ENCODE measurements around the gene LRRC8E.

Gene LRRC8E

GRCh38 chr19:7918615-7919421 lies 30.5 kb downstream of the LRRC8E start:
- peaks cover 24 to 34% (median 30%) of the 10 kb centered on the region in 5 donors for H3K27me3 ChIP-seq (ENCODE audit: control insufficient read depth in 5 of 5, insufficient read depth in 4 of 5, low read length in 5 of 5)
- H3K27ac ChIP-seq (ENCODE audit: low read depth, low read length), result no peak overlapping the region
- H3K36me3 ChIP-seq (ENCODE audit: control insufficient read depth in 5 of 5, insufficient read depth in 5 of 5, low read length in 5 of 5), result peaks cover 0 to 15% (median 12%) of the 10 kb centered on the region in 5 donors
- H3K9me3 ChIP-seq (ENCODE audit: control insufficient read depth in 5 of 5, low read length in 5 of 5), result no peaks in the 10 kb centered on the region
- H3K4me3 ChIP-seq (ENCODE audit: low read depth in 1 of 5, low read length in 5 of 5), result no peak overlapping the region
- H3K9ac ChIP-seq (ENCODE audit: low read length in 5 of 5), result no peak overlapping the region
- H3K4me1 ChIP-seq (ENCODE audit: control insufficient read depth in 5 of 5, insufficient read depth in 5 of 5, low read length in 5 of 5), result peaks cover 11 to 50% (median 43%) of the 10 kb centered on the region in 5 donors

- Histone ChIP-seq H3K36me3 (ENCODE audit: control insufficient read depth in 5 of 5, insufficient read depth in 5 of 5, low read length in 5 of 5) (peaks cover 0 to 15% (median 12%) of the 10 kb centered on the region in 5 donors), H3K4me1 (ENCODE audit: control insufficient read depth in 5 of 5, insufficient read depth in 5 of 5, low read length in 5 of 5) (peaks cover 11 to 53% (median 43%) of the 10 kb centered on the region in 5 donors), H3K4me3 (ENCODE audit: low read depth in 1 of 5, low read length in 5 of 5) (peak within 1 kb of the TSS; percentile 79 to 94 (median 83)), H3K27me3 (ENCODE audit: control insufficient read depth in 5 of 5, insufficient read depth in 4 of 5, low read length in 5 of 5) (peaks cover 19 to 30% (median 28%) of the 10 kb centered on the region in 5 donors), H3K9ac (ENCODE audit: low read length in 5 of 5) (peak within 1 kb of the TSS; percentile 33 to 83 (median 72)), H3K27ac (ENCODE audit: low read depth, low read length) (peak within 1 kb of the TSS; percentile 60), H3K9me3 (ENCODE audit: control insufficient read depth in 5 of 5, low read length in 5 of 5) (no peaks in the 10 kb centered on the region)
These were observed 31.6 kb downstream of the LRRC8E start, which contains the start of gene SNAPC2 for GRCh38 chr19:7919610-7920518. SNAPC2 (plus strand) TSS chr19:7920338; CDS start chr19:7920367, 29 bp downstream.

GRCh38 chr19:7920519-7921301 lies 32.4 kb downstream of the LRRC8E start:
- H3K36me3 ChIP-seq (ENCODE audit: control insufficient read depth in 5 of 5, insufficient read depth in 5 of 5, low read length in 5 of 5), result peaks cover 0 to 15% (median 12%) of the 10 kb centered on the region in 5 donors
- peak overlapping the region; percentile 33 to 83 (median 72) for H3K9ac ChIP-seq (ENCODE audit: low read length in 5 of 5)
- peaks cover 12 to 24% (median 20%) of the 10 kb centered on the region in 5 donors for H3K27me3 ChIP-seq (ENCODE audit: control insufficient read depth in 5 of 5, insufficient read depth in 4 of 5, low read length in 5 of 5)
- peak overlapping the region; percentile 60 for H3K27ac ChIP-seq (ENCODE audit: low read depth, low read length)
- peak overlapping the region; percentile 79 to 94 (median 83) for H3K4me3 ChIP-seq (ENCODE audit: low read depth in 1 of 5, low read length in 5 of 5)
- peaks cover 11 to 60% (median 47%) of the 10 kb centered on the region in 5 donors for H3K4me1 ChIP-seq (ENCODE audit: control insufficient read depth in 5 of 5, insufficient read depth in 5 of 5, low read length in 5 of 5)
- H3K9me3 ChIP-seq (ENCODE audit: control insufficient read depth in 5 of 5, low read length in 5 of 5), result no peaks in the 10 kb centered on the region

GRCh38 chr19:7921302-7921966 lies 33.1 kb downstream of the LRRC8E start:
- peaks cover 11 to 57% (median 44%) of the 10 kb centered on the region in 5 donors for H3K4me1 ChIP-seq (ENCODE audit: control insufficient read depth in 5 of 5, insufficient read depth in 5 of 5, low read length in 5 of 5)
- peak overlapping the region; percentile 71 to 94 (median 83) for H3K4me3 ChIP-seq (ENCODE audit: low read depth in 1 of 5, low read length in 5 of 5)

DNA sequence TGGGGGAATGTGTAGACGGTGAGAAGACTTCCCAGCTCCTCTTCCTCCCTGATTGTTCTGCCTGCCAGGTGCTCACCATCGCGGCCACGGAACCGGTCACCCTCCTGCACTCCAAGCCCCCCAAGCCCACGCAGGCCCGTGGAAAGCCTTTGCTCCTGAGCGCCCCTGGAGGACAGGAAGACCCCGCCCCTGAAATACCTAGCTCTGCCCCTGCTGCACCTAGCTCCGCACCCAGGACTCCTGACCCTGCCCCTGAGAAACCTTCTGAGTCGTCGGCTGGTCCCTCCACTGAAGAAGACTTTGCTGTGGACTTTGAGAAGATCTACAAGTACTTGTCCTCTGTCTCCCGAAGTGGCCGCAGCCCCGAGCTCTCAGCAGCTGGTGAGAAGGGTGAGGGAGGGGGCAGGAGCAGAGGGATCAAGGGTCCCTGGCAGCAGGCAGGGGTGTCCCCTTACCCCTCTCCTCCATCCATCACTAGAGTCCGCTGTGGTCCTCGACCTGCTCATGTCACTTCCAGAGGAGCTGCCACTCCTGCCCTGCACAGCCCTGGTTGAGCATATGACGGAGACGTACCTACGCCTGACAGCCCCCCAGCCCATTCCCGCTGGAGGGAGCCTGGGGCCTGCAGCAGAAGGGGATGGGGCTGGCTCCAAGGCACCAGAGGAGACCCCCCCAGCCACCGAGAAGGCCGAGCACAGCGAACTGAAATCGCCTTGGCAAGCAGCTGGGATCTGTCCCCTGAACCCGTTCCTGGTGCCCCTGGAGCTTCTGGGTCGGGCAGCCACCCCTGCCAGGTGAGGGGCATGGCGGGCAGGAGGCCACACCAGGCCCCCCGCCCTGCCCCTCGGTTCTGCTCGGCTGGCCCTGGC lies 33.9 kb downstream of the LRRC8E start:
- H3K4me3 ChIP-seq (ENCODE audit: low read depth in 1 of 5, low read length in 5 of 5), result peak overlapping the region in 4 of 5 donors; percentile 71 to 94 (median 81)
- peaks cover 11 to 59% (median 45%) of the 10 kb centered on the region in 5 donors for H3K4me1 ChIP-seq (ENCODE audit: control insufficient read depth in 5 of 5, insufficient read depth in 5 of 5, low read length in 5 of 5)
- H3K27me3 ChIP-seq (ENCODE audit: control insufficient read depth in 5 of 5, insufficient read depth in 4 of 5, low read length in 5 of 5), result peaks cover 4 to 18% (median 12%) of the 10 kb centered on the region in 5 donors
- peaks cover 0 to 19% (median 12%) of the 10 kb centered on the region in 5 donors for H3K36me3 ChIP-seq (ENCODE audit: control insufficient read depth in 5 of 5, insufficient read depth in 5 of 5, low read length in 5 of 5)
- no peaks in the 10 kb centered on the region for H3K9me3 ChIP-seq (ENCODE audit: control insufficient read depth in 5 of 5, low read length in 5 of 5)
- peak overlapping the region in 2 of 5 donors; percentile 79 to 83 for H3K9ac ChIP-seq (ENCODE audit: low read length in 5 of 5)
- no peak overlapping the region for H3K27ac ChIP-seq (ENCODE audit: low read depth, low read length)

More at GRCh38 chr19:7921302-7921966, 33.1 kb downstream of the LRRC8E start:
- Histone ChIP-seq H3K36me3 (ENCODE audit: control insufficient read depth in 5 of 5, insufficient read depth in 5 of 5, low read length in 5 of 5) (peaks cover 0 to 15% (median 12%) of the 10 kb centered on the region in 5 donors), H3K27me3 (ENCODE audit: control insufficient read depth in 5 of 5, insufficient read depth in 4 of 5, low read length in 5 of 5) (peaks cover 8 to 22% (median 15%) of the 10 kb centered on the region in 5 donors), H3K9me3 (ENCODE audit: control insufficient read depth in 5 of 5, low read length in 5 of 5) (no peaks in the 10 kb centered on the region), H3K27ac (ENCODE audit: low read depth, low read length) (peak overlapping the region; percentile 60), H3K9ac (ENCODE audit: low read length in 5 of 5) (peak overlapping the region; percentile 33 to 83 (median 70))

- no peak overlapping the region for H3K27ac ChIP-seq (ENCODE audit: low read depth, low read length)
- peaks cover 11 to 59% (median 45%) of the 10 kb centered on the region in 5 donors for H3K4me1 ChIP-seq (ENCODE audit: control insufficient read depth in 5 of 5, insufficient read depth in 5 of 5, low read length in 5 of 5)
- peaks cover 0 to 19% (median 12%) of the 10 kb centered on the region in 5 donors for H3K36me3 ChIP-seq (ENCODE audit: control insufficient read depth in 5 of 5, insufficient read depth in 5 of 5, low read length in 5 of 5)
- H3K9ac ChIP-seq (ENCODE audit: low read length in 5 of 5), result no peak overlapping the region
- H3K4me3 ChIP-seq (ENCODE audit: low read depth in 1 of 5, low read length in 5 of 5), result no peak overlapping the region
- H3K9me3 ChIP-seq (ENCODE audit: control insufficient read depth in 5 of 5, low read length in 5 of 5), result no peaks in the 10 kb centered on the region
- peaks cover 0 to 12% (median 9%) of the 10 kb centered on the region in 5 donors for H3K27me3 ChIP-seq (ENCODE audit: control insufficient read depth in 5 of 5, insufficient read depth in 4 of 5, low read length in 5 of 5)
These were observed 34.5 kb downstream of the LRRC8E start for GRCh38 chr19:7922836-7923195.

DNA sequence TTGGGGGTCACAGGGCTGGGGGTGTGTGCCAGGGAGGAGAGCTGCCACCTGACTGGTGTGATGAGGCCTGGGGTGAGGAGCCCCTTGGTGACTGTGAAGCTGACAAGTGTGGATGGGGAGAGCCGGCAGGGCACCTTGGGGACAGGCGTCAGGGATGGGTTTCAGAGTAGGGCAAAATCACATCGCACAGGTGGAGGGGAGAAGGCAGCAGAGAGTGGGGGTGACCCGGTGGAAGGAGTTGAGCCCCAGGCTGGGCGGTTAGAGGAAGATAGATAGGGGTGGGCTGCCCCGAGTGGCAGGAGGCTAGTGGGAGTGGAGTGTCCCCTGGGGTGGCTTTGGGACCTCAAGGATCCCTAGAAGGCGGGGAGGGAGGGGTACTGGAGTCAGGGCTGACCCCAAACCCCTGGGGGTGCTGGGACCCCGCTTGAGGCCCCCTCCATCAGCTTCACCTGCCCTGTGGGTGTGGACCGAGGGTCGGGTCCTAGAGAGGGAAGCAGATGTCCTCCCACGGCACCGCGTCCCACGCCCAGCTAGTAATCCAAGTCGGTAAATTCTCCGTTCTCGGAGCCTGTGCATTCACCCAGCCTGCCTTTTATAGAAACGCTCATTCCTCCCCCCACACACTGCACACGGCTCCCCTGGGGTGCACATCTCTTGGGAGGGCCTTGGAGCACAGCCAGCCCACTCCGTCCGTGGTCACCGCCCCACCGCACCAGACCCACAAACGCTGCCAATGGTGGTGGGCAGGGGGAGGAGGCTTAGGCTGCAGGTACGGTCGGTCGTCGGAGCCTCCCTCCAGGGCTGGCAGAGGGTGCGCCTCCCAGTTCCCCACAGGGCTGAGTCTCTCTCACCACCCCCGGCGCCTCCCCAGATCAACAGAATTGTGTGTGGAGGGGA lies 35.2 kb downstream of the LRRC8E start:
- peaks cover 0 to 19% (median 12%) of the 10 kb centered on the region in 5 donors for H3K36me3 ChIP-seq (ENCODE audit: control insufficient read depth in 5 of 5, insufficient read depth in 5 of 5, low read length in 5 of 5)
- peaks cover 0 to 6% (median 6%) of the 10 kb centered on the region in 5 donors for H3K27me3 ChIP-seq (ENCODE audit: control insufficient read depth in 5 of 5, insufficient read depth in 4 of 5, low read length in 5 of 5)
- no peak overlapping the region for H3K27ac ChIP-seq (ENCODE audit: low read depth, low read length)
- no peak overlapping the region for H3K9ac ChIP-seq (ENCODE audit: low read length in 5 of 5)
- H3K4me3 ChIP-seq (ENCODE audit: low read depth in 1 of 5, low read length in 5 of 5), result no peak overlapping the region
- H3K9me3 ChIP-seq (ENCODE audit: control insufficient read depth in 5 of 5, low read length in 5 of 5), result no peaks in the 10 kb centered on the region
- H3K4me1 ChIP-seq (ENCODE audit: control insufficient read depth in 5 of 5, insufficient read depth in 5 of 5, low read length in 5 of 5), result peaks cover 11 to 64% (median 50%) of the 10 kb centered on the region in 5 donors

GRCh38 chr19:7924241-7924640 lies 35.9 kb downstream of the LRRC8E start:
- no peaks in the 10 kb centered on the region for H3K9me3 ChIP-seq (ENCODE audit: control insufficient read depth in 5 of 5, low read length in 5 of 5)
- H3K4me1 ChIP-seq (ENCODE audit: control insufficient read depth in 5 of 5, insufficient read depth in 5 of 5, low read length in 5 of 5), result peaks cover 14 to 67% (median 53%) of the 10 kb centered on the region in 5 donors
- H3K9ac ChIP-seq (ENCODE audit: low read length in 5 of 5), result no peak overlapping the region
- no peak overlapping the region for H3K4me3 ChIP-seq (ENCODE audit: low read depth in 1 of 5, low read length in 5 of 5)
- no peaks in the 10 kb centered on the region for H3K27me3 ChIP-seq (ENCODE audit: control insufficient read depth in 5 of 5, insufficient read depth in 4 of 5, low read length in 5 of 5)
- no peak overlapping the region for H3K27ac ChIP-seq (ENCODE audit: low read depth, low read length)
- peaks cover 0 to 19% (median 12%) of the 10 kb centered on the region in 5 donors for H3K36me3 ChIP-seq (ENCODE audit: control insufficient read depth in 5 of 5, insufficient read depth in 5 of 5, low read length in 5 of 5)
